OCI-LY1 (cell line): ENCODE data around the gene JPH2.

Source experiments
- H2AFZ ChIP-seq: fragments of 200-600 bp; sonication (generic), shearing (Covaris generic); 2 replicates; pipeline ENCODE4 v1.6.0; 2014; ENCODE audit warnings: antibody characterized with exemption, mild to moderate bottlenecking, low read length
- H3F3A ChIP-seq: fragments of 200-600 bp; sonication (generic), shearing (Covaris generic); 2 replicates; pipeline ENCODE4 v1.6.0; 2014; ENCODE audit warnings: mild to moderate bottlenecking, antibody characterized with exemption, low read length, moderate library complexity; ENCODE audit not compliant: insufficient read depth
- H3K27ac ChIP-seq: fragments of 200-600 bp; sonication (generic); 2 replicates; pipeline ENCODE4 v1.5.1; 2014; ENCODE audit warnings: low read length, mixed run types, mild to moderate bottlenecking, low read depth; ENCODE audit not compliant: poor library complexity, severe bottlenecking
- H3K27me3 ChIP-seq: fragments of 200-600 bp; sonication (generic); 2 replicates; pipeline ENCODE4 v1.6.0; 2014; ENCODE audit warnings: antibody characterized with exemption, mild to moderate bottlenecking, low read length, moderate library complexity; ENCODE audit not compliant: insufficient read depth
- H3K36me3 ChIP-seq: fragments of 200-600 bp; sonication (generic); 2 replicates; pipeline ENCODE4 v1.6.1; 2014; ENCODE audit warnings: mild to moderate bottlenecking, antibody characterized with exemption, low read length, moderate library complexity, mixed read lengths; ENCODE audit not compliant: insufficient read depth
- H3K4me1 ChIP-seq: fragments of 200-600 bp; sonication (generic); 2 replicates; pipeline ENCODE4 v1.5.1; 2014; ENCODE audit warnings: mild to moderate bottlenecking, low read length, moderate library complexity; ENCODE audit not compliant: insufficient read depth, severe bottlenecking
- H3K4me2 ChIP-seq: fragments of 200-600 bp; sonication (generic), shearing (Covaris generic); 2 replicates; pipeline ENCODE4 v1.6.1; 2014; ENCODE audit warnings: low read length
- H3K4me3 ChIP-seq: fragments of 200-600 bp; sonication (generic); 2 replicates; pipeline ENCODE4 v1.5.1; 2014; ENCODE audit warnings: low read length, low read depth, mild to moderate bottlenecking, mixed read lengths; ENCODE audit not compliant: poor library complexity, severe bottlenecking
- H3K79me2 ChIP-seq: fragments of 200-600 bp; shearing (Covaris generic); 2 replicates; pipeline ENCODE4 v1.6.1; 2016; ENCODE audit warnings: mixed run types, low read length, mixed read lengths; ENCODE audit not compliant: insufficient read depth
- H3K9ac ChIP-seq: fragments of 200-600 bp; sonication (generic), shearing (Covaris generic); 2 replicates; pipeline ENCODE4 v1.6.1; 2014; ENCODE audit warnings: mild to moderate bottlenecking, low read length, mixed read lengths
- H3K9me2 ChIP-seq: fragments of 200-600 bp; sonication (generic), shearing (Covaris generic); 2 replicates; pipeline ENCODE4 v1.6.1; 2014; ENCODE audit warnings: low read depth, mild to moderate bottlenecking, low read length, mixed read lengths
- H3K9me3 ChIP-seq: fragments of 200-600 bp; shearing (Covaris generic); 2 replicates; pipeline ENCODE4 v1.6.1; 2014; ENCODE audit warnings: low read length, mixed read lengths
- H4K20me1 ChIP-seq: fragments of 200-600 bp; sonication (generic), shearing (Covaris generic); 2 replicates; pipeline ENCODE4 v1.6.0; 2016; ENCODE audit warnings: mild to moderate bottlenecking, low read length; ENCODE audit not compliant: insufficient read depth
- CTCF ChIP-seq: fragments of 200-600 bp; sonication (generic), shearing (Covaris generic); IDR thresholded peaks from 2 replicates; pipeline ENCODE4 v1.5.1; 2017; ENCODE audit warnings: mild to moderate bottlenecking, antibody characterized with exemption, low read length, moderate library complexity, mixed read lengths
- EZH2 ChIP-seq: fragments of 200-600 bp; sonication (generic), shearing (Covaris generic); IDR thresholded peaks from 2 replicates; pipeline ENCODE4 v1.8.0; 2017; ENCODE audit warnings: borderline replicate concordance, mixed run types, mild to moderate bottlenecking, antibody characterized with exemption, low read length, moderate library complexity, mixed read lengths

JPH2 gene

GRCh38 chr20:44110816-44111568 is 76.0 kb downstream of the JPH2 start:
- no peak overlapping the region for H3K27ac ChIP-seq
- H3K4me2 ChIP-seq, result no peak overlapping the region
- H3K4me1 ChIP-seq, result no peaks in the 10 kb centered on the region
- H3F3A ChIP-seq, result no peaks in the 10 kb centered on the region
- H2AFZ ChIP-seq, result no peak overlapping the region
- peaks cover 5% of the 10 kb centered on the region; the same call in 1 of the 2 replicates for H3K27me3 ChIP-seq
- H3K36me3 ChIP-seq, result no peaks in the 10 kb centered on the region
- H3K9me3 ChIP-seq, result 0 out of 2 replicates have a peak, but pooled peaks cover 3% of the 10 kb centered on the region
- H3K79me2 ChIP-seq, result no peaks in the 10 kb centered on the region
- no peaks in the 10 kb centered on the region for H3K9me2 ChIP-seq
- H3K4me3 ChIP-seq, result no peak overlapping the region
- no peak overlapping the region for H3K9ac ChIP-seq
- TF ChIP-seq EZH2, result no peak
- no peaks in the 10 kb centered on the region for H4K20me1 ChIP-seq

- no peaks in the 10 kb centered on the region for H3K36me3 ChIP-seq
- no peak overlapping the region for H3K4me3 ChIP-seq
- no peak overlapping the region for H2AFZ ChIP-seq
- no peak overlapping the region for H3K4me2 ChIP-seq
- TF ChIP-seq CTCF (peak; percentile 47; the same call in 1 of the 2 replicates), EZH2 (no peak)
- H3K27me3 ChIP-seq, result peaks cover 5% of the 10 kb centered on the region; the same call in 1 of the 2 replicates
- no peaks in the 10 kb centered on the region for H3K9me2 ChIP-seq
- H3K79me2 ChIP-seq, result no peaks in the 10 kb centered on the region
- H3K9ac ChIP-seq, result no peak overlapping the region
- H3K9me3 ChIP-seq, result 0 out of 2 replicates have a peak, but pooled peaks cover 3% of the 10 kb centered on the region
- H4K20me1 ChIP-seq, result no peaks in the 10 kb centered on the region
- no peaks in the 10 kb centered on the region for H3K4me1 ChIP-seq
- H3F3A ChIP-seq, result no peaks in the 10 kb centered on the region
- no peak overlapping the region for H3K27ac ChIP-seq
These were observed 77.0 kb downstream of the JPH2 start for GRCh38 chr20:44109951-44110361.

- no peak overlapping the region for H3K4me2 ChIP-seq
- H3K9me3 ChIP-seq, result 0 out of 2 replicates have a peak, but pooled peaks cover 3% of the 10 kb centered on the region
- no peak overlapping the region for H3K9ac ChIP-seq
- H2AFZ ChIP-seq, result no peak overlapping the region
- H3K9me2 ChIP-seq, result no peaks in the 10 kb centered on the region
- TF ChIP-seq EZH2 (no peak), CTCF (no peak)
- H3K27me3 ChIP-seq, result no peaks in the 10 kb centered on the region; the same call in 1 of the 2 replicates
- no peaks in the 10 kb centered on the region for H3K36me3 ChIP-seq
- H3K4me3 ChIP-seq, result no peak overlapping the region
- no peak overlapping the region for H3K27ac ChIP-seq
- H3F3A ChIP-seq, result no peaks in the 10 kb centered on the region
- no peaks in the 10 kb centered on the region for H4K20me1 ChIP-seq
- H3K79me2 ChIP-seq, result no peaks in the 10 kb centered on the region
- no peaks in the 10 kb centered on the region for H3K4me1 ChIP-seq
These were observed 80.4 kb downstream of the JPH2 start for GRCh38 chr20:44106615-44107014.
